HCT116 (cell line): Measurements from ENCODE around the gene KDM4E. TPM values are rescaled to one million over a fixed set of nuclear protein-coding genes. Genes with fewer than 3 reads are reported as not detected.
A peak's percentile ranks its signal among the peaks of the same experiment; 100 is the strongest.

Experiments used
- ATAC-seq: fragments of 200-7000 bp; cut with Tn5 transposase; 2 replicates; pipeline ENCODE4 v1.9.1; 2020; ENCODE audit warnings: mild to moderate bottlenecking, moderate library complexity
- BruUV-seq: library from RNA; stranded (reverse); fragments of 400-500 nt; replicated peaks from 2 replicates; lab custom pipeline; 2021; lab: Mats Ljungman, UMichigan
- CTCF ChIA-PET: fragments of 300-600 bp; sonication (Branson Sonifier 250); formaldehyde crosslinking; loops from one replicate; lab custom pipeline; 2021; ENCODE audit warnings: antibody characterized with exemption; lab: Charles Lee
- POLR2A ChIA-PET: fragments of 300-600, 350-600 bp; sonication (Branson Sonifier 250); formaldehyde crosslinking; loops from one replicate; lab custom pipeline; 2021; ENCODE audit warnings: antibody characterized with exemption; lab: Charles Lee
- RAD21 ChIA-PET, 2 experiments: fragments of 300-600 bp; sonication (Branson Sonifier 250); formaldehyde crosslinking; loops; one replicate each; lab custom pipeline; 2023; ENCODE audit warnings: low total read pairs in 2 of 2; ENCODE audit not compliant: uncharacterized antibody in 2 of 2, unreplicated experiment in 2 of 2, low non-redundant PET in 1 of 2; lab: Charles Lee
- DNase-seq: peaks from one replicate; pipeline ENCODE4 v3.0.0-alpha.2; 2010; ENCODE audit warnings: low read depth, low spot score
- H2AFZ ChIP-seq: fragments of 200-600 bp; shearing (Covaris generic), sonication (generic); 2 replicates; pipeline ENCODE4 v1.6.1; 2017; ENCODE audit warnings: low read depth, mixed run types, mixed read lengths, antibody characterized with exemption, low read length; ENCODE audit not compliant: poor library complexity, severe bottlenecking
- H3K27ac ChIP-seq: 2 replicates; pipeline ENCODE4 v1.5.1; 2012; ENCODE audit warnings: low read depth, low read length
- H3K27me3 ChIP-seq: fragments of 200-600 bp; sonication (generic); 2 replicates; pipeline ENCODE4 v1.6.1; 2016; ENCODE audit warnings: mixed run types, low read length, mixed read lengths; ENCODE audit not compliant: insufficient read depth
- H3K36me3 ChIP-seq, 2 experiments: fragments of 200-500 bp in 1 of 2; fragments of 200-600 bp in 1 of 2; sonication (Bioruptor generic) in 1 of 2; sonication (generic) in 1 of 2; 2 replicates each; pipeline versions ENCODE4 v1.5.1 to v1.6.1; 2014 to 2016; ENCODE audit warnings: low read length in 2 of 2, inconsistent platforms in 1 of 2, mixed read lengths in 1 of 2, mixed run types in 1 of 2; ENCODE audit not compliant: insufficient read depth in 2 of 2, control insufficient read depth in 1 of 2
- H3K4me1 ChIP-seq, 2 experiments: fragments of 200-600 bp in 1 of 2; sonication (generic) in 1 of 2; 2 replicates each; pipeline versions ENCODE4 v1.5.1 to v1.6.1; 2012 to 2017; ENCODE audit warnings: low read length in 2 of 2, inconsistent platforms in 1 of 2, mild to moderate bottlenecking in 1 of 2, mixed read lengths in 1 of 2, mixed run types in 1 of 2, moderate library complexity in 1 of 2; ENCODE audit not compliant: insufficient read depth in 2 of 2, control insufficient read depth in 1 of 2
- H3K4me2 ChIP-seq: fragments of 200-600 bp; sonication (generic); 2 replicates; pipeline ENCODE4 v1.6.1; 2017; ENCODE audit warnings: mixed run types, low read length, mixed read lengths
- H3K4me3 ChIP-seq, 2 experiments: fragments of 200-600 bp in 1 of 2; sonication (generic) in 1 of 2; replicated peaks in 1 of 2; 2 replicates each; pipeline ENCODE4 v1.5.1; 2011 to 2016; ENCODE audit warnings: low read length in 2 of 2, control low read depth in 1 of 2, low read depth in 1 of 2, mild to moderate bottlenecking in 1 of 2, mixed read lengths in 1 of 2, mixed run types in 1 of 2
- H3K79me2 ChIP-seq: fragments of 200-600 bp; sonication (generic); 2 replicates; pipeline ENCODE4 v1.6.1; 2017; ENCODE audit warnings: mild to moderate bottlenecking, mixed run types, low read length, moderate library complexity, mixed read lengths; ENCODE audit not compliant: insufficient read depth
- H3K9ac ChIP-seq: fragments of 200-600 bp; sonication (generic); 2 replicates; pipeline ENCODE4 v1.6.1; 2016; ENCODE audit warnings: low read length, mixed read lengths
- H3K9me2 ChIP-seq: fragments of 200-600 bp; sonication (generic), shearing (Covaris generic); 2 replicates; pipeline ENCODE4 v1.6.1; 2017; ENCODE audit warnings: mixed run types, mild to moderate bottlenecking, moderate library complexity; ENCODE audit not compliant: insufficient read depth
- H3K9me3 ChIP-seq, 2 experiments: fragments of 200-500 bp in 1 of 2; fragments of 200-600 bp in 1 of 2; sonication (Bioruptor generic) in 1 of 2; sonication (generic) in 1 of 2; 2 replicates each; pipeline ENCODE4 v1.6.1; 2014 to 2017; ENCODE audit warnings: low read length in 2 of 2, mixed read lengths in 2 of 2, inconsistent platforms in 1 of 2, low read depth in 1 of 2, mild to moderate bottlenecking in 1 of 2, mixed run types in 1 of 2, moderate library complexity in 1 of 2; ENCODE audit not compliant: control insufficient read depth in 1 of 2, insufficient read depth in 1 of 2
- H4K20me1 ChIP-seq: fragments of 200-600 bp; sonication (generic), shearing (Covaris generic); 2 replicates; pipeline ENCODE4 v1.6.1; 2017; ENCODE audit warnings: mixed run types, mild to moderate bottlenecking, moderate library complexity; ENCODE audit not compliant: insufficient read depth
- CBX3 ChIP-seq: IDR thresholded peaks from 2 replicates; pipeline ENCODE4 v1.6.1; 2012; ENCODE audit warnings: low read depth
- CEBPB ChIP-seq: IDR thresholded peaks from 2 replicates; pipeline ENCODE4 v1.6.1; 2012; ENCODE audit warnings: low read depth
- EGR1 ChIP-seq: IDR thresholded peaks from 2 replicates; pipeline ENCODE4 v1.6.1; 2012; ENCODE audit warnings: low read depth
- ELF1 ChIP-seq: IDR thresholded peaks from 2 replicates; pipeline ENCODE4 v1.6.1; 2012; ENCODE audit warnings: low read depth, borderline replicate concordance
- EZH2 ChIP-seq: fragments of 200-600 bp; sonication (generic); IDR thresholded peaks from 2 replicates; pipeline ENCODE4 v1.6.1; 2017; ENCODE audit warnings: antibody characterized with exemption, mixed run types
- EZH2phosphoT487 ChIP-seq: fragments of 200-600 bp; IDR thresholded peaks from 2 replicates; pipeline ENCODE4 v1.6.1; 2018; ENCODE audit warnings: antibody characterized with exemption, borderline replicate concordance
- FOSL1 ChIP-seq: IDR thresholded peaks from 2 replicates; pipeline ENCODE4 v1.6.1; 2012; ENCODE audit warnings: low read depth
- JUND ChIP-seq: IDR thresholded peaks from 2 replicates; pipeline ENCODE4 v1.6.1; 2012
- POLR2A ChIP-seq: IDR thresholded peaks from 2 replicates; pipeline ENCODE4 v1.7.0; 2011; ENCODE audit warnings: borderline replicate concordance; ENCODE audit not compliant: insufficient read depth, insufficient read length; ENCODE audit errors: extremely low read depth
- POLR2AphosphoS5 ChIP-seq: IDR thresholded peaks from 2 replicates; pipeline ENCODE4 v1.6.1; 2011; ENCODE audit warnings: mild to moderate bottlenecking, low read depth, low read length, moderate library complexity
- RAD21 ChIP-seq: IDR thresholded peaks from 2 replicates; pipeline ENCODE4 v1.6.1; 2012; ENCODE audit warnings: low read depth, mild to moderate bottlenecking
- SIN3A ChIP-seq: IDR thresholded peaks from 2 replicates; pipeline ENCODE4 v1.6.1; 2012; ENCODE audit warnings: low read depth
- SRF ChIP-seq: IDR thresholded peaks from 2 replicates; pipeline ENCODE4 v1.6.1; 2012; ENCODE audit warnings: low read depth
- YY1 ChIP-seq: IDR thresholded peaks from 2 replicates; pipeline ENCODE4 v1.6.1; 2011; ENCODE audit warnings: low read length, low read depth, moderate library complexity, mild to moderate bottlenecking; ENCODE audit not compliant: insufficient replicate concordance; ENCODE audit errors: extremely low read depth
- ZFX ChIP-seq: fragments of 450-650 bp; IDR thresholded peaks from 2 replicates; pipeline ENCODE4 v1.6.1; 2017
- intact Hi-C: fragments of 100-400 bp; cut with micrococcal nuclease; formaldehyde crosslinking; loops from 2 replicates; pipeline ENCODE4 v1.10.0; 2022
- total RNA-seq: library from RNA; stranded (reverse); gene quantifications from one replicate; pipeline ENCODE4 v1.2.1, GENCODE V29; 2021; ENCODE audit not compliant: unreplicated experiment
- TF ChIP-seq, protein P1 (sequence below): IDR thresholded peaks from 2 replicates; pipeline ENCODE4 v1.6.1; 2012
- TF ChIP-seq, protein P2 (sequence below), 3 experiments: fragments of 200-600 bp in 1 of 3; sonication (generic) in 1 of 3; IDR thresholded peaks in 2 of 3; conservative IDR thresholded peaks in 1 of 3; 2 replicates each; pipeline ENCODE4 v1.5.1; 2012 to 2017; ENCODE audit warnings: low read depth in 2 of 3, low read length in 2 of 3, antibody characterized with exemption in 1 of 3, borderline replicate concordance in 1 of 3, control low read depth in 1 of 3, mild to moderate bottlenecking in 1 of 3, mixed read lengths in 1 of 3, mixed run types in 1 of 3, moderate library complexity in 1 of 3; ENCODE audit not compliant: insufficient read depth in 1 of 3
- TF ChIP-seq, protein P3 (sequence below): IDR thresholded peaks from 2 replicates; pipeline ENCODE4 v1.6.1; 2011; ENCODE audit warnings: mild to moderate bottlenecking, low read length, moderate library complexity; ENCODE audit not compliant: insufficient replicate concordance; ENCODE audit errors: extremely low read depth
- TF ChIP-seq, protein P4 (sequence below): IDR thresholded peaks from 2 replicates; pipeline ENCODE4 v1.6.1; 2012

Gene KDM4E
- total RNA-seq, 1 experiment from 2014 or later: not detected

DNA sequence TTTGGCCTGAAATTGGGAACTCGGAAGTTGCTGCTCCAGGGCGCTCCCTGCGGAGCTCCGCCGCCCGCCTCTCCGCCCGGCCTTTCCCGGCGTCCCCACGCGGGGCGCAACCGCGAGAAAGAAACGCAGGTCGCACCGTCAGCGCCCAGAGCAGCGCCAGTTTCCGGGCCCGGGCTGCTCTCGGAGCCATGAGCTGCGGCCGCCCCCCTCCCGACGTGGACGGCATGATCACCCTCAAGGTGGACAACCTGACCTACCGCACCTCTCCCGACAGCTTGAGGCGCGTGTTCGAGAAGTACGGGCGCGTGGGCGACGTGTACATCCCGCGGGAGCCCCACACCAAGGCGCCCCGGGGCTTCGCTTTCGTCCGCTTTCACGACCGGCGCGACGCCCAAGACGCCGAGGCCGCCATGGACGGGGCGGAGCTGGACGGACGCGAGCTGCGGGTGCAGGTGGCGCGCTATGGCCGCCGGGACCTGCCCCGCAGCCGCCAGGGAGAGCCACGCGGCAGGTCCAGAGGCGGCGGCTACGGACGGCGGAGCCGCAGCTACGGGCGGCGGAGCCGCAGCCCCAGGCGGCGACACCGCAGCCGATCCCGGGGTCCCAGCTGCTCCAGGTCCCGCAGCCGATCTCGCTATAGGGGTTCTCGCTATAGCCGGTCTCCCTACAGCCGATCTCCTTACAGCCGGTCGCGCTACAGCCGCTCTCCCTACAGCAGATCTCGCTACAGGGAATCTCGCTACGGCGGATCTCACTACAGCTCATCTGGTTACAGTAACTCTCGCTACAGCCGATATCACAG lies 42.2 kb downstream of the KDM4E start:
- Histone ChIP-seq H3K36me3 (no peaks in the 10 kb centered on the region), H4K20me1 (no peaks in the 10 kb centered on the region), H3K4me1 (peaks cover 14 to 16% of the 10 kb centered on the region in 2 experiments), H3K27me3 (no peaks in the 10 kb centered on the region), H3K9ac (peak overlapping the region; percentile 79), H2AFZ (no peak overlapping the region), H3K9me2 (no peaks in the 10 kb centered on the region), H3K4me2 (peak overlapping the region; percentile 79), H3K79me2 (peaks cover 26% of the 10 kb centered on the region), H3K4me3 (peak overlapping the region; percentile 69 to 84), H3K9me3 (no peaks in the 10 kb centered on the region), H3K27ac (peak overlapping the region; percentile 96)
- DNase-seq (no peak), ATAC-seq (peak; percentile 75)
- CTCF ChIA-PET: interaction anchor here (0.8 to 3.4 kb wide), 12 partner anchors 11 to 445 kb away, joined by 3 to 23 read pairs (median 3); partner anchors contain the start of genes CWC15, ENDOD1 and KDM4D
- RAD21 ChIA-PET: interaction anchor here (0.8 to 1.2 kb wide), 3 partner anchors 42 to 94 kb away, joined by 3 read pairs; partner anchors contain the start of genes CWC15 (in 1 of the 2) and KDM4D (in 1 of the 2)
- intact Hi-C loops: loop anchor here (5.0 kb wide), 4 partner anchors 40 to 1360 kb away; partner anchors contain the start of gene FAM76B
- POLR2A ChIA-PET: interaction anchor here (0.6 to 3.1 kb wide), 22 partner anchors 9 to 724 kb away, joined by 3 to 36 read pairs (median 4); partner anchors contain the start of genes CEP57, CWC15, ENDOD1 and KDM4D
- BruUV-seq: no TSS peak
- TF ChIP-seq SIN3A (peak; percentile 23), CEBPB (no peak; the same call in 1 of the 2 replicates), FOSL1 (no peak), YY1 (peak; percentile 89), CBX3 (peak; percentile 57; the same call in 1 of the 2 replicates), SRF (no peak), ZFX (peak; percentile 63), EGR1 (no peak), RAD21 (peak; percentile 27), JUND (no peak), POLR2A (peak; percentile 80), EZH2 (no peak), EZH2phosphoT487 (no peak), POLR2AphosphoS5 (no peak; the same call in none of the 2 replicates), ELF1 (0 out of 2 replicates have a peak, but pooled peaks have one; percentile 22)
- TF ChIP-seq, protein P1, sequence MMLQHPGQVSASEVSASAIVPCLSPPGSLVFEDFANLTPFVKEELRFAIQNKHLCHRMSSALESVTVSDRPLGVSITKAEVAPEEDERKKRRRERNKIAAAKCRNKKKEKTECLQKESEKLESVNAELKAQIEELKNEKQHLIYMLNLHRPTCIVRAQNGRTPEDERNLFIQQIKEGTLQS: no peak; the same call in 1 of the 2 replicates
- TF ChIP-seq, protein P2, sequence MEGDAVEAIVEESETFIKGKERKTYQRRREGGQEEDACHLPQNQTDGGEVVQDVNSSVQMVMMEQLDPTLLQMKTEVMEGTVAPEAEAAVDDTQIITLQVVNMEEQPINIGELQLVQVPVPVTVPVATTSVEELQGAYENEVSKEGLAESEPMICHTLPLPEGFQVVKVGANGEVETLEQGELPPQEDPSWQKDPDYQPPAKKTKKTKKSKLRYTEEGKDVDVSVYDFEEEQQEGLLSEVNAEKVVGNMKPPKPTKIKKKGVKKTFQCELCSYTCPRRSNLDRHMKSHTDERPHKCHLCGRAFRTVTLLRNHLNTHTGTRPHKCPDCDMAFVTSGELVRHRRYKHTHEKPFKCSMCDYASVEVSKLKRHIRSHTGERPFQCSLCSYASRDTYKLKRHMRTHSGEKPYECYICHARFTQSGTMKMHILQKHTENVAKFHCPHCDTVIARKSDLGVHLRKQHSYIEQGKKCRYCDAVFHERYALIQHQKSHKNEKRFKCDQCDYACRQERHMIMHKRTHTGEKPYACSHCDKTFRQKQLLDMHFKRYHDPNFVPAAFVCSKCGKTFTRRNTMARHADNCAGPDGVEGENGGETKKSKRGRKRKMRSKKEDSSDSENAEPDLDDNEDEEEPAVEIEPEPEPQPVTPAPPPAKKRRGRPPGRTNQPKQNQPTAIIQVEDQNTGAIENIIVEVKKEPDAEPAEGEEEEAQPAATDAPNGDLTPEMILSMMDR (IDR thresholded peaks at IDR 0.05 in 2 of 3, conservative IDR thresholded peaks at IDR 0.05 in 1 of 3; ENCODE audit: borderline replicate concordance in 1 of 3, insufficient read depth in 1 of 3, low read depth in 2 of 3, low read length in 2 of 3): peak; percentile 21 to 43 (median 39); a peak in 4 of 6 replicates
- TF ChIP-seq, protein P3, sequence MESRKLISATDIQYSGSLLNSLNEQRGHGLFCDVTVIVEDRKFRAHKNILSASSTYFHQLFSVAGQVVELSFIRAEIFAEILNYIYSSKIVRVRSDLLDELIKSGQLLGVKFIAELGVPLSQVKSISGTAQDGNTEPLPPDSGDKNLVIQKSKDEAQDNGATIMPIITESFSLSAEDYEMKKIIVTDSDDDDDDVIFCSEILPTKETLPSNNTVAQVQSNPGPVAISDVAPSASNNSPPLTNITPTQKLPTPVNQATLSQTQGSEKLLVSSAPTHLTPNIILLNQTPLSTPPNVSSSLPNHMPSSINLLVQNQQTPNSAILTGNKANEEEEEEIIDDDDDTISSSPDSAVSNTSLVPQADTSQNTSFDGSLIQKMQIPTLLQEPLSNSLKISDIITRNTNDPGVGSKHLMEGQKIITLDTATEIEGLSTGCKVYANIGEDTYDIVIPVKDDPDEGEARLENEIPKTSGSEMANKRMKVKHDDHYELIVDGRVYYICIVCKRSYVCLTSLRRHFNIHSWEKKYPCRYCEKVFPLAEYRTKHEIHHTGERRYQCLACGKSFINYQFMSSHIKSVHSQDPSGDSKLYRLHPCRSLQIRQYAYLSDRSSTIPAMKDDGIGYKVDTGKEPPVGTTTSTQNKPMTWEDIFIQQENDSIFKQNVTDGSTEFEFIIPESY: no peak
- TF ChIP-seq, protein P4, sequence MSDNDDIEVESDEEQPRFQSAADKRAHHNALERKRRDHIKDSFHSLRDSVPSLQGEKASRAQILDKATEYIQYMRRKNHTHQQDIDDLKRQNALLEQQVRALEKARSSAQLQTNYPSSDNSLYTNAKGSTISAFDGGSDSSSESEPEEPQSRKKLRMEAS: peak; percentile 75
